Medulla oblongata (tissue), 1 donor: Measurements from ENCODE around the gene MYO5B.
"Not testable (repeated sequence)": the region's sequence is repeated elsewhere in the genome, so short reads cannot be mapped to it uniquely, and the experiment has no call there.

ENCODE experiments used
- DNase-seq: peaks from one replicate; pipeline ENCODE4 v3.0.0-alpha.2; 2015; ENCODE audit errors: extremely low spot score

MYO5B gene

GRCh38 chr18:49837889-49838288 is 357.1 kb downstream of the MYO5B start:
- DNase-seq: no peak

DNA sequence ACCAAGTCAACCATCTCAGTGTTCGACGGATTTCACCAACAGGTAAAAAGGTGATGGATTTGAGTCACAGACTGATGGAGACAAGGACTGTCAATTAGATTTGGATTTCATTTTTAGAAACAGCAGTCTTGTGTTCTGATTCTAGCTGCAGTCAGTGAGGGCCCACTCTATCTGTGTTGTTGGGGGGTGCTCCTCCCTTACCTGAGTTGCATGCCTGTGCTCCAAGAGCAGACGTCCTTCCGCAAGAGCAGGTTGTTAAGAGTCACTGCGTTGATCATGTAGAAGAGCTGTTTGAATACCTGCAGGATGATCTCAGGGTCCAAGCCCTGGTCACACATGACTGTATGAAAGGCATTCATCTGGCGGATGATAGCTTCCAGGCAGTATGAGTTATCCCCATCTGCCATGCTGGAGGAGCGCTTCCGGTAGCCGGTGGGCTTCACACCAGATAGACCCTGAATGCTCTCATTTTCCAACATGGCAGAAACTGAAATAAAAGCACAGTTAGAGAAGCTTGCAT is 357.6 kb downstream of the MYO5B start:
- DNase-seq: not testable (repeated sequence)

GRCh38 chr18:49835405-49835804 is 359.5 kb downstream of the MYO5B start:
- no peak for DNase-seq

- DNase-seq: no peak
Measured at GRCh38 chr18:49834258-49834657, 360.7 kb downstream of the MYO5B start.

DNA sequence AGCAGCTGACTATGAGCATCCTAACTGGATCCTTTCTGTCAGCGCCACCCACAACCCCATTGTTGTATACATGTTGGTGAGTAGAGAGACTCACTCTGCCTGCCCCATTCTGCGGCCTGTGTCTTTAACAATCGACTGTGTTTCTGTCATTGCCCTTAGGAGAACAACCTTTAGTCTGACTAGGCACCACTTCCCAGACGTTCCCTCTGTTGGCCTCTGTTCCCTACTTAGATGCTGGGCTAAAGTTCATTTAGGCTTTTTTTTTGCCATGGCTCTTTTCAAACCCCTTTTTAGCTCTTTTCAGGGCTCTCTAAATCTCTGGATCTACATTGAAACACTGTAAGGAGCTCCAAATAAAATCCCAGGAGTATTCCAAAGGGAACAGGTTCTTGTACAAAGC is 361.1 kb downstream of the MYO5B start:
- DNase-seq: no peak

DNA sequence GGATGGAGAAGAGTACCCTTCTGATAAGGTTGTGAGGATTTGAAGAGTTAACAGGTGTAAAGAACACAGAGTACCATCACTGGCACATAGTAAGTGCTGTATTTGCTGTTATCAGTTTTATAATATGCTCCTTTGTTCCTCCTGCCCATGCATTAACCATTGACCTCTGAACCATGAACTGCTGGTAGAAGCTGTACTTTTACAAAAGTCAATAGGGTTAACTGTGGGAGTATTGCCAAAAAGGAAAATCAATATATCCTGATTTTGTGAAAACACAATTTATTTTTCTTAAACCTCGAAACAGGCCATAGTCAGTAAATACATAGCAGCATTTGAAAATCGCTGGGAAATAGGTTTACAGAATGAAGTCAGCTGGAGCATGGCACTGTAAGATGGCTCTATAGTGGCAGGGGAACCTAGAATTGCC is 362.7 kb downstream of the MYO5B start:
- no peak for DNase-seq

DNA sequence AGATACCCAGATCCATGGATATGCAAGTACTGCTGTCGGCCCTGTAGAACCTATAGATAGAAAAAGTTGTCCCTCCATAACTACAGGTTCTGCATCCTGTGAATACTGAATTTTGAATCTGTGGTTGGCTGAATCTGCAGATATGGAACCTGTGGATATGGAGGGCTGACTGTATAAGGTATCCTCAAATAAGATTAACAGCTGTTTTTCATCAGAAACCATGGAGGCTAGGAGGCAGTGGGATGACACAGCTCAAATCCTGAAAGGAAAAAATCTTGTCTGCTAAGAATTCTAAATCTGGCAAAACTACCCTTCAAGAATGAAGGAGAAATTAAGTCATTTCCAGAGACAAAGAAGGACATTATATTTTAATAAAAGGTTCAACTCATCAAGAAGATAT is 367.0 kb downstream of the MYO5B start:
- no peak for DNase-seq

GRCh38 chr18:49819823-49820671 is 374.9 kb downstream of the MYO5B start:
- DNase-seq: no peak

DNA sequence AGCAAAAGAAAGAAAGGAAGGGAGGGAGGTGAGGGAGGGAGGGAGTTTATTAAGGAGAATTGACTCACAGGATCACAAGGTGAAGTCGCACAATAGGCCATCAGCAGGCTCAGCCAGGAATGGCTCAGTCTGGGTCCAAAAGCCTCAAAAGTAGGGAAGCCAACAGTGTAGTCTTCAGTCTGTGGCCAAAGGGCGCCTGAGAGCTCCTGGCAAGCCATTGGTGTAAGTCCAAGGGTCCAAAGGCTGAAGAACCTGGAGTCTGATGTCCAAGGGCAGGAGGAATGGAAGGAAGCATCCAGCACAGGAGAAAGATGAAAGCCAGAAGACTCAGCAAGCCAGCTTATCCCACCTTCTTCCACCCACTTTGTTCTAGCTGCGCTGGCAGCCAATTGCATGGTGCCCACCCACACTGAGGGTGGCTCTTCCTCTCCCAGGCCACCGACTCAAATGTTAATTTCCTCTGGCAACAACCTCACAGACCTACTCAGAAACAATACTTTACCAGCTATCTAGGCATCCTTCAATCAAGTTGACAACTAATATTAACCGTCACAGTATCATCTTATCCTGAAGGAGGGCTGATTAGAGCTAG is 375.8 kb downstream of the MYO5B start:
- DNase-seq: no peak

- no peak for DNase-seq
Measured at GRCh38 chr18:49817947-49818346, 377.0 kb downstream of the MYO5B start.

GRCh38 chr18:49815927-49816326 is 379.0 kb downstream of the MYO5B start:
- no peak for DNase-seq

DNA sequence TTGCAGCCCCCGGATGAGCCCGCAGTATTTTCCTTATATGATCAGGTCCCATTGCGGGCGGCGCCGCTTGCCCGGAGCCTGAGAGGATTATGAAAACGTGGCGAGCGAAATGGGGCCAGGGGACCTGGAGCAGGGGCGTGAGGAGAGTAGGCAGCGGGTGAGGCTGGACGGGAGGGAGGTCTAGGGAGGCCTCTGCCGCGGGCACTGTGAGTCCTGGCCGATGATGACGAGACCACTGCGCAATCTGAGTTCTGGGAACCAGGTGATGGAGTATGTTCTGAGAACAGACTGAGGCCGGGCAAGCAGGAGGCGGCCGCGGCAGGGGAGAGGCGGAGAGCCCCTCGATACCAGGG is 380.8 kb downstream of the MYO5B start:
- no peak for DNase-seq

- DNase-seq: peak; percentile 91
Measured at GRCh38 chr18:49813319-49814146, 381.4 kb downstream of the MYO5B start, which contains the start of gene ACAA2. TSS of gene ACAA2 (minus strand) at chr18:49813533. CDS start at chr18:49813484, 49 bp downstream.

- DNase-seq: peak; percentile 57
Measured at GRCh38 chr18:49813069-49813318, 382.0 kb downstream of the MYO5B start.

GRCh38 chr18:49812286-49813068 is 382.5 kb downstream of the MYO5B start:
- DNase-seq: peak; percentile 16

DNA sequence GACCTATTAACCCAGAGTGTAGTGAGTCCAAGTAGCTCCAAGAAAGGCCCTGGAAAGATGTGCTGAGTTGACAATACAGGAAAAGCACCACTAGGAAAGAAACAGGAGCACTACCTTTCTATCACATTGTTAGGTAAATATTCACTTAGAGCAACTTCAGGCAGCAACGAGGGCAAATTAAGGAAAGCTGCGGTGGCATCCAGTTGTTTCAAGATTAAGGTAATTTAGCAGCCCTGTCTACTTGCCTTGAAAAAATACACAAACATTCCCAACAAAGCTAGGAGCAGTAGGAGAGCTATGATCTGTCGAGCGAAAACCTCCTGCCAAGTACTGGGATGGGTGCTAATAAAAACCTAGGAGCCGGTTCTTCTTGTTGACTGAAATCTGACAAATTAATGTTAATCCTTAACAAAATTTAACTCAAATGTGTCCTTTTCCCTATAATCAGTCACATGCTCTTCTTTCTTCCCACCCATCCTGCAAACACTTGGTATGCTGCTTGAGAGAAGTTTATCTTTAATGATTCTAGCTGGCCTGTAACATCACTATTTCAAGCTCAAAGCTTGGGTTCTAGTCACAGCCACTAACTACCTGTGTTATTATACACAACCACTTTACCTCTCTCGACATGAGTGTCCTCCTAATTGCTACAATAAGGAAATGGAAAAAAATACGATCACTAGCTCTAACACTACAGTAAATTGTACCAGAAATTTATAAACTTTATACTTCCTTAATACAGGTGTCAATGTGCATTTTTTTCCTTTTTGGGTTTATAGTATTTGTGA is 383.6 kb downstream of the MYO5B start:
- no peak for DNase-seq

DNA sequence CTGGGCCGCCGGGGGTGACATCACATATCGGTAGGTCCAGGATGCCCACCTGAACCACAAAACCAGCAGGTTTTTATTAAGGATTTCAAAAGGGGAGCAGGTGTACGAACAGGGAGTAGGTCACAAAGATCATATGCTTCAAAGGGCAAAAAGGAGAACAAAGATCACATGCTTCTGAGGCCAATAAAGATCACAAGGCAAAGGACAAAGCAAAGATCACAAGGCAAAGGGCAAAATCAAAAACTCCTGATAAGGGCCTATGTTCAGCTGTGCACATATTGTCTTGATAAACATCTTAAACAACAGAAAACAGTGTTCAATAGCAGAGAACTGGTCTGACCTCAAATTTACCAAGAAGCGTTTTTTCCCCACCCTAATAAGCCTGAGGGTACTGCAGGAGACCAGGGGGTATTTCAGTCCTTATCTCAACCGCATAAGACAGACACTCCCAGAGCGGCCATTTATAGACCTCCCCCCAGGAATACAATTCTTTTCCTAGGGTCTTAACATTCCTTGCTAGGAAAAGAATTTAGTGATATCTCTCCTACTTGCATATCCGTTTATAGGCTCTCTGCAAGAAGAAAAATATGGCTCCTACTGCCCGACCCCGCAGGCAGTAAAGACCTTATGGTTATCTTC is 386.3 kb downstream of the MYO5B start:
- DNase-seq: not testable (repeated sequence)

- no peak for DNase-seq
Measured at GRCh38 chr18:49804096-49804495, 390.9 kb downstream of the MYO5B start.

DNA sequence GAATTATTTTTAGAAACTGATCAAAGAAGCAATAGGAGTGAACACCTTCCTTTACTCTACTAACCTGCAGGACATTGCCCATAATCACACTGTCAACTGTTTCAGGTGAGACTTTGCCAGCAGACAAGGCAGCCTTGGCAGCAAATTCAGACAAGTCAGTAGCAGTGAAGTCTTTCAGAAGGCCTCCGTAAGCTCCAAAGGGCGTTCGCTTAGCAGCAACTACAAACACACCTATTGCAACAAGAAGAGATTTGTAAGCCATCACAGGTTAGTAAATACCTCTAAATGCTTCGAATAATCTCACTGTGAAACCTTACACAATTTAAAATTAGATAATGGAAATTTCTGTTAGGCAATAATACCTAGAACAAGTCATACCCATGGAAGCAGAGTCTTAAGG is 392.3 kb downstream of the MYO5B start:
- DNase-seq: no peak

- not testable (repeated sequence) for DNase-seq
Measured at GRCh38 chr18:49800491-49800890, 394.5 kb downstream of the MYO5B start.
